ENCODE results near the gene BACH2. TPM values are rescaled to one million over a fixed set of nuclear protein-coding genes. Genes with fewer than 3 reads are reported as not detected.

The BACH2 gene
- total RNA-seq, 4 donors from 2014 or later, result 4.2 to 9.8 (median 5.8) TPM

GRCh38 chr6:90074161-90074850, 222.3 kb downstream of the BACH2 start:
- no peak overlapping the region for H3K27ac ChIP-seq (replicated peaks in 1 of 4)
- intact Hi-C loops (cut with DNase I), result no loop called here
- H3K4me3 ChIP-seq, result no peak overlapping the region
- no peaks in the 10 kb centered on the region for H3K4me1 ChIP-seq
- H3K27me3 ChIP-seq, result no peaks in the 10 kb centered on the region
- H3K9me3 ChIP-seq, result no peaks in the 10 kb centered on the region
- no peaks in the 10 kb centered on the region for H3K36me3 ChIP-seq
- no peak for DNase-seq (ENCODE audit: extremely low spot score)
- WGBS, result 92% methylated on average over 6 of the region's 6 CpGs
- TF ChIP-seq POLR2AphosphoS5 (IDR thresholded peaks at IDR 0.05) (no peak), EP300 (IDR thresholded peaks at IDR 0.05) (no peak), POLR2A (IDR thresholded peaks at IDR 0.05; ENCODE audit: low read depth) (no peak), CTCF (IDR thresholded peaks at IDR 0.05) (no peak)

GRCh38 chr6:90072935-90073464, 223.6 kb downstream of the BACH2 start:
- Histone ChIP-seq H3K27ac (replicated peaks in 1 of 4) (no peak overlapping the region), H3K9me3 (no peaks in the 10 kb centered on the region), H3K36me3 (no peaks in the 10 kb centered on the region), H3K27me3 (no peaks in the 10 kb centered on the region), H3K4me1 (no peaks in the 10 kb centered on the region), H3K4me3 (no peak overlapping the region)
- 83% methylated on average over 11 of the region's 11 CpGs for WGBS
- no peak for DNase-seq (ENCODE audit: extremely low spot score)
- TF ChIP-seq CTCF (IDR thresholded peaks at IDR 0.05) (no peak), EP300 (IDR thresholded peaks at IDR 0.05) (no peak)
- intact Hi-C loops (cut with DNase I), result no loop called here

GRCh38 chr6:90072501-90072900, 224.1 kb downstream of the BACH2 start:
- intact Hi-C loops (cut with DNase I), result no loop called here
- no peak overlapping the region for H3K4me3 ChIP-seq
- no peak overlapping the region for H3K27ac ChIP-seq (replicated peaks in 1 of 4)
- H3K9me3 ChIP-seq, result no peaks in the 10 kb centered on the region
- no peak for TF ChIP-seq CTCF (IDR thresholded peaks at IDR 0.05)
- TF ChIP-seq EP300 (IDR thresholded peaks at IDR 0.05), result no peak
- no peak for TF ChIP-seq POLR2A (IDR thresholded peaks at IDR 0.05; ENCODE audit: low read depth)
- no peak for TF ChIP-seq POLR2AphosphoS5 (IDR thresholded peaks at IDR 0.05)
- 92% methylated on average over 3 of the region's 3 CpGs for WGBS
- no peaks in the 10 kb centered on the region for H3K27me3 ChIP-seq
- DNase-seq (ENCODE audit: extremely low spot score), result no peak
- no peaks in the 10 kb centered on the region for H3K4me1 ChIP-seq
- H3K36me3 ChIP-seq, result no peaks in the 10 kb centered on the region

GRCh38 chr6:90068703-90069523, 227.7 kb downstream of the BACH2 start:
- no peak overlapping the region for H3K4me3 ChIP-seq
- DNase-seq (ENCODE audit: extremely low spot score), result no peak
- 79% methylated on average over 12 of the region's 12 CpGs for WGBS
- no peaks in the 10 kb centered on the region for H3K36me3 ChIP-seq
- TF ChIP-seq EP300 (IDR thresholded peaks at IDR 0.05) (no peak), CTCF (IDR thresholded peaks at IDR 0.05) (no peak), POLR2AphosphoS5 (IDR thresholded peaks at IDR 0.05) (no peak)
- no peaks in the 10 kb centered on the region for H3K4me1 ChIP-seq
- intact Hi-C loops (cut with DNase I), result no loop called here
- no peaks in the 10 kb centered on the region for H3K27me3 ChIP-seq
- no peaks in the 10 kb centered on the region for H3K9me3 ChIP-seq
- H3K27ac ChIP-seq (replicated peaks in 1 of 4), result no peak overlapping the region
